ENCODE measurements around the gene SFRP5. TPM values are rescaled to one million over a fixed set of nuclear protein-coding genes. Genes with fewer than 3 reads are reported as not detected.

SFRP5 gene, protein sequence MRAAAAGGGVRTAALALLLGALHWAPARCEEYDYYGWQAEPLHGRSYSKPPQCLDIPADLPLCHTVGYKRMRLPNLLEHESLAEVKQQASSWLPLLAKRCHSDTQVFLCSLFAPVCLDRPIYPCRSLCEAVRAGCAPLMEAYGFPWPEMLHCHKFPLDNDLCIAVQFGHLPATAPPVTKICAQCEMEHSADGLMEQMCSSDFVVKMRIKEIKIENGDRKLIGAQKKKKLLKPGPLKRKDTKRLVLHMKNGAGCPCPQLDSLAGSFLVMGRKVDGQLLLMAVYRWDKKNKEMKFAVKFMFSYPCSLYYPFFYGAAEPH
- 10 to 100 TPM in 1 of 4 donors, under 1 TPM in 1, not detected in 2; 0.24 to 59.1 TPM for total RNA-seq

DNA sequence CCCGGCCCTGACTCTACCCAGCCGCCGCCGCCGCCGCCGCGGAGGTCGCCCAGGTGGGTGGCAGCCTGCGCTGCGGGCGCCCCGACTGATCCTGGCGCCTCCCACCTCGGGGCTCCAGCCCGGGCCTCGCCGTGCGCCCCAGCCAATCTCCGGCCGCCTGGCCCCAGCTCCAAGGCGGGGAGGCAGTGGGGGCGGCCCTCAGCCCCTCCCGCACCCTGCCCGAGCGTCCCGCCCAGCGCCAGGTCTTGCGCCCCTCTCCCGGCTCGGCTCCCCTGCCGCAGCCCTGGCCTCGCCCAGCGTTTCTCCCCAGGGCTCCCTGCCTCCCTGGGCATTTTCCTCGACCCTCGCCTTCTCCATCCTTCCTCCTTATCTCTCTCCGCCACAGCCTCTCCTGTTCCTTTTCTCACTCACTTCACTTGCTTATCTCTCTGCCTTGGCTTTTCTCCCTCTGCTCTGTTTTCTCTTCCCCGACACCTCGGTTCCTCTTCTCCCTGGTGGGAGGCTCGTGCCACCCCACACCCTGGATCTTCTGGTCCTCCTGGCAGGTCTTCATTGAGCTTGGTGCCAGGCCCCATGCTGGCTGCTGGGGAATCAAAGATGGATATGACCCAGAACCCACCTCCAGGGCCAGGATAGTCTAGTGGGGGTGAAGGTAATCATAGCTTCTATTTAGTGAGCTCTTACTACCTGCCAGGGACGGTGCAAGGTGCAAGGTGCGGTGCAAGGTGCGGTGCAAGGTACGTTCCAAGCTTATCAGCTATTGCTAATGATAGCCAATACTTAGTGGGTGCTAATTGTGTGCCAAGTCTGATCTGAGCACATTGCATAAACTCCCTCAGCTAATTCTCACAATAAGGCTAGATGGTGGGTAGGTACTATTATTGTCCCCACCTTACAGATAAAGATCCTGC, at the start of gene SFRP5:
Gene SFRP5 (minus strand): TSS at position 87 of the 911 bp plus-strand sequence. CDS start 166 bp downstream, outside the sequence.
- Histone ChIP-seq H3K36me3 (no peaks in the 10 kb centered on the region), H3K27me3 (peaks cover 0 to 6% of the 10 kb centered on the region in 2 donors), H3K9me3 (no peaks in the 10 kb centered on the region), H3K4me1 (peaks cover 0 to 3% of the 10 kb centered on the region in 2 donors), H3K4me3 (no peak within 1 kb of the TSS), H3K27ac (no peak within 1 kb of the TSS)
- DNase-seq: no peak
- intact Hi-C loops (cut with DNase I; ENCODE audit: low total_unique reads): no loop called here
- TF ChIP-seq POLR2A (IDR thresholded peaks at IDR 0.05): no peak
- TF ChIP-seq, protein P1, sequence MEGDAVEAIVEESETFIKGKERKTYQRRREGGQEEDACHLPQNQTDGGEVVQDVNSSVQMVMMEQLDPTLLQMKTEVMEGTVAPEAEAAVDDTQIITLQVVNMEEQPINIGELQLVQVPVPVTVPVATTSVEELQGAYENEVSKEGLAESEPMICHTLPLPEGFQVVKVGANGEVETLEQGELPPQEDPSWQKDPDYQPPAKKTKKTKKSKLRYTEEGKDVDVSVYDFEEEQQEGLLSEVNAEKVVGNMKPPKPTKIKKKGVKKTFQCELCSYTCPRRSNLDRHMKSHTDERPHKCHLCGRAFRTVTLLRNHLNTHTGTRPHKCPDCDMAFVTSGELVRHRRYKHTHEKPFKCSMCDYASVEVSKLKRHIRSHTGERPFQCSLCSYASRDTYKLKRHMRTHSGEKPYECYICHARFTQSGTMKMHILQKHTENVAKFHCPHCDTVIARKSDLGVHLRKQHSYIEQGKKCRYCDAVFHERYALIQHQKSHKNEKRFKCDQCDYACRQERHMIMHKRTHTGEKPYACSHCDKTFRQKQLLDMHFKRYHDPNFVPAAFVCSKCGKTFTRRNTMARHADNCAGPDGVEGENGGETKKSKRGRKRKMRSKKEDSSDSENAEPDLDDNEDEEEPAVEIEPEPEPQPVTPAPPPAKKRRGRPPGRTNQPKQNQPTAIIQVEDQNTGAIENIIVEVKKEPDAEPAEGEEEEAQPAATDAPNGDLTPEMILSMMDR (IDR thresholded peaks at IDR 0.05): no peak

DNA sequence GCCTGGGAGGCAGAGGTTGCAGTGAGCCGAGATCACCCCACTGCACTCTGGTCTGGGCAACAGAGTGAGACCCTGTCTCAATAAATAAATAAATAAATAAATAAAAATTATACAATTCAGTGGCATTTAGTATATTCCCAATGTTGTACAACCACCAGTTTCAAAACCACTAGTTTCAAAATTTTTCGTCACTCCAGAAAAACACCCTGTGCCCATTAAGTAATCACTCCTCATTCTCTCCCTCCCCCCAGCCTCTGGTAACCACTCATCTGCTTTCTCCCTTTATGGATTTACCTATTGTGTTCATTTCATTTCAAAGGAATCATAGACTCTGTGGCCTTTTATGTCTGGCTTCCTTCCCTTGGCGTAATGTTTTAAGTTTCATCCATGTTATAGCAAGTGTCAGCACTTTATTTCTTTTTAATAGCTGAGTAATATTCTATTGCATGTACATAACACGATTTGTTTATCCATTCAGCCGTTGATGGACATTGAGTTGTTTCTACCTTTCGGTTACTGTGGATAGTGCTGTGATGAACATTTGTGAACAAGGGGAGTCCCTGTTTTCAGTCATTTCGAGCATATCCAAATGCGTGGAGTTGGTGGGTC, 48.4 kb upstream of the SFRP5 start:
- intact Hi-C loops (cut with DNase I; ENCODE audit: low total_unique reads): no loop called here
- H3K9me3 ChIP-seq: no peaks in the 10 kb centered on the region
- H3K27ac ChIP-seq: no peak overlapping the region
- no peaks in the 10 kb centered on the region for H3K36me3 ChIP-seq
- TF ChIP-seq, protein P1 (IDR thresholded peaks at IDR 0.05): no peak
- no peak for TF ChIP-seq POLR2A (IDR thresholded peaks at IDR 0.05)
- no peaks in the 10 kb centered on the region for H3K27me3 ChIP-seq
- no peak overlapping the region for H3K4me3 ChIP-seq
- H3K4me1 ChIP-seq: no peaks in the 10 kb centered on the region
- no peak for DNase-seq

DNA sequence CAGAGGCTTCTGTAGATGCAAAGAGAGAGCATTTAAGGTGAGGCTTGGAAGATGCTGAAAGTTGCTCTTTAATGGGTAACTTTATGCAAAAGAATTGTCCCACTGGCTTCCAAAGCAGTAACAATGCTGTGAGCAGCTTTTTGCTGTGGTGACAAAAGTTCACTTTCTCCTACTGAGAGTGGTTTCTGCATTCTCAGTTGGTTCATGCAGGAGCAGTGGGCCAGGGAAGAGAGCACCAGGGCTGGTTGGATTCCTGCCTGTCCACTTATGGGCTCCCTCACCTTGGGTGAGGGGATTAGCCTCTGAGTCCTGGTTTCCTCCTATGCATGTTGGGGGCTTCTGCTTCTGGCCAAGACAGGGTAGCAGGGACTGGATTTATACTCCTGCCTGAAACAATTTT, 46.8 kb upstream of the SFRP5 start:
- Histone ChIP-seq H3K4me1 (no peaks in the 10 kb centered on the region), H3K27ac (no peak overlapping the region), H3K4me3 (no peak overlapping the region), H3K27me3 (no peaks in the 10 kb centered on the region), H3K9me3 (no peaks in the 10 kb centered on the region), H3K36me3 (no peaks in the 10 kb centered on the region)
- intact Hi-C loops (cut with DNase I; ENCODE audit: low total_unique reads): no loop called here
- DNase-seq: no peak
- TF ChIP-seq POLR2A (IDR thresholded peaks at IDR 0.05): no peak
- TF ChIP-seq, protein P1 (IDR thresholded peaks at IDR 0.05): no peak

DNA sequence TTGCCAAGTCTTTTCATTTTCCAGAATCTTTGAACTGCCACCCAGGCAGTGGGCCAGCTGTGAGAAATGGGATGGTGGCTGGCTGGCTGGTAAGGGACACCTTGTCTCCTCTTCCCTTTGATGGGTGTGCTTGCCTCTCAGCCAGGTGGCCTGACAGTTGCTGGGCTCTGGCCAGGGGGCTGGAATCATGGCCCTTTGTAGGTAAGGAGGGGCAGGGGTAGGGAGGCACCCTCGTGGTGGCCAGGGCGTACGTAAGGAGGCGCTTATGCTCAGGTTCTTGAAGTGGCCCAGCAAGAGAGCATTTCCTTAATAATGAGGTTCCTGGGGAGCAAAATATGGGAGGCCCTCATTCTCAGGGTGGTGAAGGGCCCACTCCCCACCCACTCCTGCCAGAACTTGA, 44.8 kb upstream of the SFRP5 start:
- TF ChIP-seq, protein P1 (IDR thresholded peaks at IDR 0.05): no peak
- no peak for TF ChIP-seq POLR2A (IDR thresholded peaks at IDR 0.05)
- intact Hi-C loops (cut with DNase I; ENCODE audit: low total_unique reads): no loop called here
- H3K4me1 ChIP-seq: no peaks in the 10 kb centered on the region
- H3K27ac ChIP-seq: no peak overlapping the region
- no peaks in the 10 kb centered on the region for H3K36me3 ChIP-seq
- DNase-seq: no peak
- no peaks in the 10 kb centered on the region for H3K9me3 ChIP-seq
- no peak overlapping the region for H3K4me3 ChIP-seq
- no peaks in the 10 kb centered on the region for H3K27me3 ChIP-seq

Measured in uterus (tissue), 4 donors.